H9 (cell line): ENCODE data around the gene COCH. TPM values are rescaled to one million over a fixed set of nuclear protein-coding genes. Genes with fewer than 3 reads are reported as not detected.

ENCODE experiments used
- DNase-seq: peaks from one replicate; pipeline ENCODE4 v3.0.0-alpha.2; 2017
- H2AFZ ChIP-seq: one replicate; pipeline ENCODE4 v1.6.1; 2013; ENCODE audit warnings: mild to moderate bottlenecking, low read length, control low read depth, moderate library complexity
- H2AK5ac ChIP-seq: 2 replicates; pipeline ENCODE4 v1.6.1; 2013; ENCODE audit warnings: low read length, control low read depth, mixed read lengths; ENCODE audit not compliant: insufficient read length
- H2BK120ac ChIP-seq: one replicate; pipeline ENCODE4 v1.6.1; 2013; ENCODE audit warnings: low read depth, mild to moderate bottlenecking, low read length, control low read depth, inconsistent platforms; ENCODE audit not compliant: poor library complexity, severe bottlenecking
- H2BK12ac ChIP-seq: 2 replicates; pipeline ENCODE4 v1.6.1; 2013; ENCODE audit warnings: low read length, control low read depth, mixed read lengths, low read depth; ENCODE audit not compliant: insufficient read length
- H2BK15ac ChIP-seq: 2 replicates; pipeline ENCODE4 v1.6.1; 2013; ENCODE audit warnings: low read depth, low read length, control low read depth
- H2BK20ac ChIP-seq: one replicate; pipeline ENCODE4 v1.6.1; 2013; ENCODE audit warnings: low read depth, mild to moderate bottlenecking, low read length, control low read depth, inconsistent platforms; ENCODE audit not compliant: poor library complexity, severe bottlenecking
- H2BK5ac ChIP-seq: 2 replicates; pipeline ENCODE4 v1.6.1; 2013; ENCODE audit warnings: low read length, control low read depth, mixed read lengths; ENCODE audit not compliant: insufficient read length
- H3K14ac ChIP-seq: 2 replicates; pipeline ENCODE4 v1.6.1; 2013; ENCODE audit warnings: low read length, control low read depth; ENCODE audit not compliant: insufficient read depth
- H3K18ac ChIP-seq: 2 replicates; pipeline ENCODE4 v1.6.1; 2013; ENCODE audit warnings: low read depth, mild to moderate bottlenecking, mixed read lengths, low read length, control low read depth; ENCODE audit not compliant: insufficient read length
- H3K23ac ChIP-seq: 2 replicates; pipeline ENCODE4 v1.6.1; 2013; ENCODE audit warnings: low read length, control low read depth, mixed read lengths, low read depth; ENCODE audit not compliant: insufficient read length
- H3K23me2 ChIP-seq: 2 replicates; pipeline ENCODE4 v1.6.1; 2013; ENCODE audit warnings: low read depth, mild to moderate bottlenecking, mixed read lengths, low read length, control low read depth; ENCODE audit not compliant: insufficient read length, poor library complexity, severe bottlenecking
- H3K27ac ChIP-seq: 2 replicates; pipeline ENCODE4 v1.5.1; 2013; ENCODE audit warnings: low read length, control low read depth, mixed read lengths, low read depth; ENCODE audit not compliant: insufficient read length
- H3K27me3 ChIP-seq: 2 replicates; pipeline ENCODE4 v1.6.1; 2013; ENCODE audit warnings: low read length, control low read depth, inconsistent platforms; ENCODE audit not compliant: insufficient read depth
- H3K4ac ChIP-seq: 2 replicates; pipeline ENCODE4 v1.6.1; 2013; ENCODE audit warnings: low read depth, mild to moderate bottlenecking, control low read depth, inconsistent platforms, low read length, moderate library complexity
- H3K4me1 ChIP-seq: 2 replicates; pipeline ENCODE4 v1.6.1; 2013; ENCODE audit warnings: low read length, control low read depth, inconsistent platforms; ENCODE audit not compliant: insufficient read depth
- H3K4me2 ChIP-seq: 2 replicates; pipeline ENCODE4 v1.6.1; 2013; ENCODE audit warnings: low read length, control low read depth, mixed read lengths; ENCODE audit not compliant: insufficient read length, insufficient read depth
- H3K56ac ChIP-seq: 2 replicates; pipeline ENCODE4 v1.6.1; 2013; ENCODE audit warnings: low read depth, mild to moderate bottlenecking, mixed read lengths, low read length, control low read depth; ENCODE audit not compliant: insufficient read length
- H3K79me1 ChIP-seq: 2 replicates; pipeline ENCODE4 v1.6.1; 2013; ENCODE audit warnings: low read depth, mild to moderate bottlenecking, moderate library complexity, low read length, control low read depth, inconsistent platforms; ENCODE audit not compliant: insufficient read depth, poor library complexity, severe bottlenecking
- H3K79me2 ChIP-seq: 2 replicates; pipeline ENCODE4 v1.6.1; 2013; ENCODE audit warnings: low read length, control low read depth, inconsistent platforms; ENCODE audit not compliant: insufficient read depth
- H3K9ac ChIP-seq: 2 replicates; pipeline ENCODE4 v1.6.1; 2013; ENCODE audit warnings: low read length, control low read depth, mixed read lengths; ENCODE audit not compliant: insufficient read length; ENCODE audit errors: extremely low read depth
- H3K9me3 ChIP-seq: one replicate; pipeline ENCODE4 v1.6.1; 2013; ENCODE audit warnings: low read depth, low read length, inconsistent platforms; ENCODE audit not compliant: control insufficient read depth
- H3T11ph ChIP-seq: one replicate; pipeline ENCODE4 v1.6.1; 2013; ENCODE audit warnings: mild to moderate bottlenecking, low read length, control low read depth, inconsistent platforms
- H4K20me1 ChIP-seq: one replicate; pipeline ENCODE4 v1.6.1; 2013; ENCODE audit not compliant: control insufficient read depth, insufficient read length, insufficient read depth
- H4K5ac ChIP-seq: 2 replicates; pipeline ENCODE4 v1.6.1; 2013; ENCODE audit warnings: low read depth, mild to moderate bottlenecking, mixed read lengths, low read length, control low read depth; ENCODE audit not compliant: insufficient read length
- H4K8ac ChIP-seq: replicated peaks from 2 replicates; pipeline ENCODE4 v1.6.1; 2013; ENCODE audit warnings: low read length, control low read depth, mixed read lengths, low read depth; ENCODE audit not compliant: insufficient read length
- H4K91ac ChIP-seq: 2 replicates; pipeline ENCODE4 v1.6.1; 2013; ENCODE audit warnings: low read depth, mild to moderate bottlenecking, moderate library complexity, mixed read lengths, low read length, control low read depth; ENCODE audit not compliant: insufficient read length
- H3K27ac Mint-ChIP-seq, 3 experiments: 2 replicates in 2 of 3; 3 replicates in 1 of 3; pipeline ENCODE4 v1.8.0; 2020 to 2021; ENCODE audit warnings: mixed read lengths in 3 of 3, mild to moderate bottlenecking in 1 of 3, moderate library complexity in 1 of 3
- H3K27me3 Mint-ChIP-seq: 2 replicates; pipeline ENCODE4 v1.8.0; 2021; ENCODE audit warnings: low read depth, mild to moderate bottlenecking, moderate library complexity, mixed read lengths
- H3K36me3 Mint-ChIP-seq, 3 experiments: 2 replicates in 2 of 3; 3 replicates in 1 of 3; pipeline ENCODE4 v1.8.0; 2020 to 2021; ENCODE audit warnings: low read depth in 3 of 3, mixed read lengths in 3 of 3; ENCODE audit not compliant: insufficient read depth in 1 of 3
- H3K4me1 Mint-ChIP-seq, 2 experiments: 2 replicates each; pipeline ENCODE4 v1.8.0; 2020; ENCODE audit warnings: mixed read lengths in 2 of 2
- H3K4me3 Mint-ChIP-seq, 2 experiments: 2 replicates in 1 of 2; 3 replicates in 1 of 2; pipeline ENCODE4 v1.8.0; 2020 to 2021; ENCODE audit warnings: mild to moderate bottlenecking in 2 of 2, mixed read lengths in 2 of 2, moderate library complexity in 1 of 2
- H3K9me3 Mint-ChIP-seq, 2 experiments: 2 replicates in 1 of 2; 3 replicates in 1 of 2; pipeline ENCODE4 v1.8.0; 2020; ENCODE audit warnings: mild to moderate bottlenecking in 2 of 2, mixed read lengths in 2 of 2, moderate library complexity in 1 of 2
- total RNA-seq: library from RNA; stranded (reverse); gene quantifications from 2 replicates; pipeline ENCODE4 v1.2.1, GENCODE V29; 2021
- TF ChIP-seq, protein P1 (sequence below): fragments of 200-600 bp; sonication (generic); conservative IDR thresholded peaks from 3 replicates; pipeline ENCODE4 v1.8.0; 2021; ENCODE audit warnings: antibody characterized with exemption, mild to moderate bottlenecking

COCH gene
- total RNA-seq, 1 experiment from 2014 or later = 25.8 TPM

DNA sequence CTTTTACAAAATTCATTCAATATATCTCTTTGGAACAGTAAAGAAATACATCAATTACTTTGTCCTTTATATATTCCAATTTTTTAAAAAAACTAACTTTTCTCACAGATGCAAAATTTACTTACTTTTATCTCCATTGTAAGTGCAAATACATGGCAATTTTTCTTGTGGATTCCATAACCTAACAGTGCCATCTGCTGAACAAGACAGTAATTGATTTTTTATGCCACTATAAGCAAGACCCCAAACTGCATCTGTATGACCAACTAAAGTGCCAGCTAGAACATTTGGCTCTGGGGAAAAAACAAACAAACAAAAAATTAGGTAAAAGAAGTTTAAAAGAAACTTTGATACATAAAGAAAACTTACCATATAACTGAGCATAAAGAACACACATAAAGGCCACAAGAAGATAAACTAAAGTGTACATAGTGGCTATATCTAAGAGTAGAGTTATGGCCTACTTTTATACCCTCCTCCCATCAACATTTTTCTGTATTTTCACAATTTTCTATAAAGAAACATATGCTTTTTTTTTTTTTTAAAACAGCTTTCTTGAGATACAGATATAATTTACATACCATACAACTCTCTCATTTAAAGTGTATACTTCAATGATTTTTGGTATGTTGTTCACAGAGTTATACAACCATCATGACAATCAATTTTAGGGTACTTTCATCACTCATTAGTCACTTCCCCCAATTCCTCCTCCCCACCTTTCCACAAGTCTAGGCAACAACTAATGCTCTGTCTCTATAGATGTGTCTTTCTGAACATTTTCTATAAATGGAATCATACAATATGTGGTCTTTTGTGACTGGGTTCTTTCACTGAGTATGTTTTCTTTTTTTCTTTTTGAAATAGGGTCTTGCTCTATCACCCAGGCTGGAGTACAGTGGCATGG is 32.6 kb downstream of the COCH start:
- no peaks in the 10 kb centered on the region for H3K23me2 ChIP-seq
- Mint-ChIP-seq H3K4me3 (no peak overlapping the region), H3K4me1 (no peaks in the 10 kb centered on the region), H3K36me3 (peaks cover 13 to 42% (median 37%) of the 10 kb centered on the region in 3 experiments; a peak in 6 of 7 replicates), H3K9me3 (no peaks in the 10 kb centered on the region), H3K27ac (no peak overlapping the region), H3K27me3 (no peaks in the 10 kb centered on the region)
- no peak overlapping the region for H4K5ac ChIP-seq
- H3K4me2 ChIP-seq = no peak overlapping the region
- no peak overlapping the region for H3K9ac ChIP-seq
- H2BK5ac ChIP-seq = no peak overlapping the region
- no peak overlapping the region for H4K91ac ChIP-seq
- H3K79me1 ChIP-seq = no peaks in the 10 kb centered on the region
- no peak overlapping the region for H3K4ac ChIP-seq
- H2BK15ac ChIP-seq = no peak overlapping the region
- no peaks in the 10 kb centered on the region for H3K4me1 ChIP-seq
- H2BK12ac ChIP-seq = no peak overlapping the region
- H3K27me3 ChIP-seq = no peaks in the 10 kb centered on the region
- H2AK5ac ChIP-seq = no peak overlapping the region
- no peak overlapping the region for H2BK120ac ChIP-seq
- H3K18ac ChIP-seq = no peak overlapping the region
- no peak overlapping the region for H3K14ac ChIP-seq
- DNase-seq = no peak
- TF ChIP-seq, protein P1, sequence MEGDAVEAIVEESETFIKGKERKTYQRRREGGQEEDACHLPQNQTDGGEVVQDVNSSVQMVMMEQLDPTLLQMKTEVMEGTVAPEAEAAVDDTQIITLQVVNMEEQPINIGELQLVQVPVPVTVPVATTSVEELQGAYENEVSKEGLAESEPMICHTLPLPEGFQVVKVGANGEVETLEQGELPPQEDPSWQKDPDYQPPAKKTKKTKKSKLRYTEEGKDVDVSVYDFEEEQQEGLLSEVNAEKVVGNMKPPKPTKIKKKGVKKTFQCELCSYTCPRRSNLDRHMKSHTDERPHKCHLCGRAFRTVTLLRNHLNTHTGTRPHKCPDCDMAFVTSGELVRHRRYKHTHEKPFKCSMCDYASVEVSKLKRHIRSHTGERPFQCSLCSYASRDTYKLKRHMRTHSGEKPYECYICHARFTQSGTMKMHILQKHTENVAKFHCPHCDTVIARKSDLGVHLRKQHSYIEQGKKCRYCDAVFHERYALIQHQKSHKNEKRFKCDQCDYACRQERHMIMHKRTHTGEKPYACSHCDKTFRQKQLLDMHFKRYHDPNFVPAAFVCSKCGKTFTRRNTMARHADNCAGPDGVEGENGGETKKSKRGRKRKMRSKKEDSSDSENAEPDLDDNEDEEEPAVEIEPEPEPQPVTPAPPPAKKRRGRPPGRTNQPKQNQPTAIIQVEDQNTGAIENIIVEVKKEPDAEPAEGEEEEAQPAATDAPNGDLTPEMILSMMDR = no peak; the same call in 2 of the 3 replicates
- H3K9me3 ChIP-seq = no peaks in the 10 kb centered on the region
- H2AFZ ChIP-seq = no peak overlapping the region
- no peak overlapping the region for H3T11ph ChIP-seq
- no peak overlapping the region for H3K27ac ChIP-seq
- no peak overlapping the region for H4K8ac ChIP-seq
- no peak overlapping the region for H2BK20ac ChIP-seq
- no peaks in the 10 kb centered on the region for H3K79me2 ChIP-seq
- H3K23ac ChIP-seq = no peak overlapping the region
- no peak overlapping the region for H3K56ac ChIP-seq
- no peaks in the 10 kb centered on the region for H4K20me1 ChIP-seq
